OCI-LY7 (cell line): ENCODE results near the gene ATL2. TPM values are rescaled to one million over a fixed set of nuclear protein-coding genes. Genes with fewer than 3 reads are reported as not detected.

ENCODE experiments used
- BruUV-seq: library from RNA; stranded (reverse); fragments of 400-500 nt; replicated peaks from 2 replicates; lab custom pipeline; 2021; lab: Mats Ljungman, UMichigan
- CTCF ChIA-PET: fragments of 300-600 bp; sonication (Branson Sonifier 250); formaldehyde crosslinking; loops from one replicate; lab custom pipeline; 2022; ENCODE audit warnings: antibody characterized with exemption; ENCODE audit not compliant: unreplicated experiment; lab: Charles Lee
- POLR2A ChIA-PET: fragments of 300-600 bp; sonication (Branson Sonifier 250); formaldehyde crosslinking; loops from one replicate; lab custom pipeline; 2022; ENCODE audit warnings: antibody characterized with exemption; lab: Charles Lee
- DNase-seq: peaks from one replicate; pipeline ENCODE4 v3.0.0-alpha.2; 2015; ENCODE audit warnings: low spot score
- H2AFZ ChIP-seq: fragments of 200-600 bp; sonication (generic), shearing (Covaris generic); 2 replicates; pipeline ENCODE4 v1.6.1; 2014; ENCODE audit warnings: mild to moderate bottlenecking, antibody characterized with exemption, low read length, moderate library complexity
- H3K27ac ChIP-seq: fragments of 200-600 bp; sonication (generic); 2 replicates; pipeline ENCODE4 v1.5.1; 2014; ENCODE audit warnings: mixed run types, low read depth, mild to moderate bottlenecking, moderate library complexity, low read length, inconsistent platforms; ENCODE audit not compliant: poor library complexity, severe bottlenecking
- H3K36me3 ChIP-seq: fragments of 200-600 bp; sonication (generic); 2 replicates; pipeline ENCODE4 v1.6.1; 2014; ENCODE audit warnings: mild to moderate bottlenecking, antibody characterized with exemption, low read length, moderate library complexity, mixed read lengths; ENCODE audit not compliant: insufficient read depth
- H3K4me1 ChIP-seq: fragments of 200-600 bp; sonication (generic); 2 replicates; pipeline ENCODE4 v1.5.1; 2014; ENCODE audit warnings: mild to moderate bottlenecking, low read length; ENCODE audit not compliant: insufficient read depth, poor library complexity, severe bottlenecking
- H3K4me2 ChIP-seq: fragments of 200-600 bp; sonication (generic); 2 replicates; pipeline ENCODE4 v1.6.1; 2014; ENCODE audit warnings: mild to moderate bottlenecking, low read length
- H3K4me3 ChIP-seq: fragments of 200-600 bp; sonication (generic); 2 replicates; pipeline ENCODE4 v1.5.1; 2014; ENCODE audit warnings: mild to moderate bottlenecking, low read depth, low read length; ENCODE audit not compliant: poor library complexity, severe bottlenecking
- H3K79me2 ChIP-seq: fragments of 200-600 bp; sonication (generic); 2 replicates; pipeline ENCODE4 v1.6.1; 2016; ENCODE audit warnings: low read depth, mild to moderate bottlenecking, low read length, moderate library complexity, mixed read lengths; ENCODE audit not compliant: insufficient read depth
- H3K9me2 ChIP-seq: fragments of 200-600 bp; sonication (generic); 2 replicates; pipeline ENCODE4 v1.6.1; 2016; ENCODE audit warnings: mild to moderate bottlenecking, low read length, mixed read lengths; ENCODE audit not compliant: insufficient read depth
- H3K9me3 ChIP-seq: fragments of 200-600 bp; sonication (generic); 2 replicates; pipeline ENCODE4 v1.6.1; 2014; ENCODE audit warnings: mild to moderate bottlenecking, mixed run types, low read length, mixed read lengths
- H4K20me1 ChIP-seq: fragments of 200-600 bp; sonication (generic); 2 replicates; pipeline ENCODE4 v1.6.1; 2014; ENCODE audit warnings: mild to moderate bottlenecking, antibody characterized with exemption, low read length, moderate library complexity, mixed read lengths; ENCODE audit not compliant: insufficient read depth
- EZH2phosphoT487 ChIP-seq: fragments of 200-600 bp; sonication (generic); IDR thresholded peaks from 2 replicates; pipeline ENCODE4 v1.6.1; 2018; ENCODE audit warnings: low read depth, borderline replicate concordance, mild to moderate bottlenecking, mixed run types, antibody characterized with exemption, low read length, moderate library complexity, mixed read lengths
- intact Hi-C: fragments of 100-400 bp; cut with micrococcal nuclease; formaldehyde crosslinking; loops from one replicate; pipeline ENCODE4 v1.10.0; 2022; ENCODE audit not compliant: unreplicated experiment
- total RNA-seq, 2 experiments: library from RNA; depleted of rRNA in 1 of 2; stranded (reverse); fragments of >200 nt in 1 of 2; shearing (Covaris generic) in 1 of 2; gene quantifications; 2 replicates each; pipeline ENCODE4 v1.2.3, GENCODE V29; 2014 to 2022
- TF ChIP-seq, protein P1 (sequence below): fragments of 200-600 bp; sonication (generic); conservative IDR thresholded peaks from 2 replicates; pipeline ENCODE4 v1.5.1; 2014; ENCODE audit warnings: mild to moderate bottlenecking, antibody characterized with exemption, low read length, moderate library complexity, mixed read lengths

Gene ATL2
- total RNA-seq, 2 experiments from 2014 or later: 135 to 142 TPM

DNA sequence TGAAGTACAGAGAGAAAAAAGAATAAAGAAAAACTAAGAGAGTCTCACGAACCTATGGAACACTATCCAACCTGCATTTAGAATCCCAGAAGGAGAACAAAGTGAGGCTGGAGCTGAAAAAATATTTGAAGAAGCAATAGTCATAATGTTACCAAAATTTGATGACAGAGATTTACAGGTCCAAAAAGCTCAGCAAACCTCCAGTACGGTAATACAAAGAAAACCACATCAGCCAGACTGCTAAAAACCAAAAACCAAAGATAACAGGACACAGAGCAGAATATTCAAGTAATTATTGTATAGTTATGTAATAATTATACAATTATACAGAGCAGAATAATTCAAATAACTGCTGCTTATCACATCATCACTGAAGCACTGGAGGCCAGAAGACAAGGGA, 23.7 kb downstream of the ATL2 start:
- Histone ChIP-seq H3K4me1 (peaks cover 11% of the 10 kb centered on the region), H3K4me2 (no peak overlapping the region), H3K9me3 (no peaks in the 10 kb centered on the region; the same call in 1 of the 2 replicates), H3K9me2 (no peaks in the 10 kb centered on the region), H3K27ac (no peak overlapping the region), H4K20me1 (no peaks in the 10 kb centered on the region; the same call in 1 of the 2 replicates), H3K4me3 (no peak overlapping the region), H3K79me2 (peaks cover 93% of the 10 kb centered on the region), H3K36me3 (peaks cover 86% of the 10 kb centered on the region), H2AFZ (no peak overlapping the region)
- DNase-seq: no peak
- intact Hi-C loops: no loop called here
- ChIA-PET POLR2A (interaction anchor here (0.6 to 1.8 kb wide), 8 partner anchors 8 to 143 kb away, joined by 3 to 12 read pairs (median 3); no protein-coding TSS in a partner anchor), CTCF (no interaction called here)
- no peak for TF ChIP-seq EZH2phosphoT487
- TF ChIP-seq, protein P1, sequence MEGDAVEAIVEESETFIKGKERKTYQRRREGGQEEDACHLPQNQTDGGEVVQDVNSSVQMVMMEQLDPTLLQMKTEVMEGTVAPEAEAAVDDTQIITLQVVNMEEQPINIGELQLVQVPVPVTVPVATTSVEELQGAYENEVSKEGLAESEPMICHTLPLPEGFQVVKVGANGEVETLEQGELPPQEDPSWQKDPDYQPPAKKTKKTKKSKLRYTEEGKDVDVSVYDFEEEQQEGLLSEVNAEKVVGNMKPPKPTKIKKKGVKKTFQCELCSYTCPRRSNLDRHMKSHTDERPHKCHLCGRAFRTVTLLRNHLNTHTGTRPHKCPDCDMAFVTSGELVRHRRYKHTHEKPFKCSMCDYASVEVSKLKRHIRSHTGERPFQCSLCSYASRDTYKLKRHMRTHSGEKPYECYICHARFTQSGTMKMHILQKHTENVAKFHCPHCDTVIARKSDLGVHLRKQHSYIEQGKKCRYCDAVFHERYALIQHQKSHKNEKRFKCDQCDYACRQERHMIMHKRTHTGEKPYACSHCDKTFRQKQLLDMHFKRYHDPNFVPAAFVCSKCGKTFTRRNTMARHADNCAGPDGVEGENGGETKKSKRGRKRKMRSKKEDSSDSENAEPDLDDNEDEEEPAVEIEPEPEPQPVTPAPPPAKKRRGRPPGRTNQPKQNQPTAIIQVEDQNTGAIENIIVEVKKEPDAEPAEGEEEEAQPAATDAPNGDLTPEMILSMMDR: no peak
- BruUV-seq: no TSS peak

DNA sequence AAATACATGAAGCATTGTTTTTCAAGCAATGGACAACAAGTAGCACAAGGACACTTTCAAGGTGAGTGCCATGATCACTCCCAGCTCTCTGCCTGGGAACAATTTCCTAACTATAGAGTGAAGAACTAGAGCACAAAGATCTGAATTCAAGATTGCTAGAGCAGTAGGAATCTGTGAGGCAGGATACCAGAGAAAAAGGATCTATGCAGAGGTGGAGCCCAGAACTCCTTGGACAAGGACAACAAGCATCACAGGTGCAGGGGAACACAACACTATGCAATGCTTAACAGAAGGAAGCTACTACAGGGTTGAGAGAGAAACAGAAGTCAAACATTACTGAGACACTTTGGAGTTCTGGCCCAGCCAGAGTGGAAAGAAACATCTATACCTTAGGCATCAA, 24.7 kb downstream of the ATL2 start:
- CTCF ChIA-PET: no interaction called here
- Histone ChIP-seq H3K79me2 (peaks cover 93% of the 10 kb centered on the region), H4K20me1 (no peaks in the 10 kb centered on the region), H3K4me1 (peaks cover 11% of the 10 kb centered on the region), H3K9me3 (no peaks in the 10 kb centered on the region; the same call in 1 of the 2 replicates), H3K4me2 (no peak overlapping the region), H3K9me2 (no peaks in the 10 kb centered on the region), H3K27ac (no peak overlapping the region), H2AFZ (no peak overlapping the region), H3K4me3 (no peak overlapping the region), H3K36me3 (peaks cover 86% of the 10 kb centered on the region)
- TF ChIP-seq, protein P1: no peak
- TF ChIP-seq EZH2phosphoT487: no peak
- peak; percentile 12 for DNase-seq
- no TSS peak for BruUV-seq
- intact Hi-C loops: no loop called here
- POLR2A ChIA-PET: interaction anchor here (1.3 to 1.8 kb wide), 2 partner anchors 9 kb away, joined by 7 to 12 read pairs; no protein-coding TSS in a partner anchor

DNA sequence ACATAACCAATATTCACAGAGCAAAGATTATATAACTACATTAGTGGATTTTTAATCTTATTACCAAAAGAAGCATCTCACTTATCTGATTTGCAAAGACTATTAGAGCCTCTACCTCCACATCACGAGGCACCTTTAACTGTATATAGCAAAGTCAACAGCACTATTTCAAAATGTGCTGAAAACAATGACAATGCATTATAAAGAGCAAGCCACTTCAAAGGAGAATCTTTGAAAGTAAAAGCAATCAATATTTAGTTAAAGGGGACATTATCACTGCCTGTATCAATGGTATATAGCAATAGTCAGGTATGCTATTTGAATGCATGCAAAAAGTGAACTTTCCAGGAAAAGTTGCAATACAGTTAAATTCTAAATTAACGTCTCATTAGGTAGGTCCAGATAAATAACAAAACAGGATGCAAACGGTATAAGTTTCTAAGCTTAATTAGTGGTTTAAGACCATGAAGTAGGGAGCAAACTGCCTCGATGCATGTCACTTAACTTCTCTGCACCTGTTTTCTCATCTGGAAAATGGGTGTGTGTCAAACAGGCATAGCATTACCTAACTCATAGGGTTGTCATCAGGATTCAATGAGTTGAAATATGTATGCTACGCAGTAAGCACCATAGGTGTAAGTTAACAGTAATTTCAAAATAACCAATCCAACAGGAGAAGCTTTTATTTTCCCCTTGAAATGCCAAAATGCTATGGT, 31.6 kb downstream of the ATL2 start:
- DNase-seq: no peak
- H4K20me1 ChIP-seq: no peaks in the 10 kb centered on the region
- intact Hi-C loops: no loop called here
- no TSS peak for BruUV-seq
- no peak overlapping the region for H3K27ac ChIP-seq
- H3K9me2 ChIP-seq: no peaks in the 10 kb centered on the region
- H3K4me1 ChIP-seq: no peaks in the 10 kb centered on the region
- H3K36me3 ChIP-seq: peaks cover 90% of the 10 kb centered on the region
- no peak for TF ChIP-seq EZH2phosphoT487
- TF ChIP-seq, protein P1: no peak
- H2AFZ ChIP-seq: no peak overlapping the region
- peaks cover 12% of the 10 kb centered on the region; the same call in 1 of the 2 replicates for H3K9me3 ChIP-seq
- ChIA-PET POLR2A (interaction anchor here (0.6 kb wide), 1 partner anchor 14 kb away, joined by 4 read pairs; no protein-coding TSS in a partner anchor), CTCF (no interaction called here)
- H3K4me3 ChIP-seq: no peak overlapping the region
- no peak overlapping the region for H3K4me2 ChIP-seq
- H3K79me2 ChIP-seq: peaks cover 90% of the 10 kb centered on the region
